ENCODE results near the gene SIDT2.

The SIDT2 gene

DNA sequence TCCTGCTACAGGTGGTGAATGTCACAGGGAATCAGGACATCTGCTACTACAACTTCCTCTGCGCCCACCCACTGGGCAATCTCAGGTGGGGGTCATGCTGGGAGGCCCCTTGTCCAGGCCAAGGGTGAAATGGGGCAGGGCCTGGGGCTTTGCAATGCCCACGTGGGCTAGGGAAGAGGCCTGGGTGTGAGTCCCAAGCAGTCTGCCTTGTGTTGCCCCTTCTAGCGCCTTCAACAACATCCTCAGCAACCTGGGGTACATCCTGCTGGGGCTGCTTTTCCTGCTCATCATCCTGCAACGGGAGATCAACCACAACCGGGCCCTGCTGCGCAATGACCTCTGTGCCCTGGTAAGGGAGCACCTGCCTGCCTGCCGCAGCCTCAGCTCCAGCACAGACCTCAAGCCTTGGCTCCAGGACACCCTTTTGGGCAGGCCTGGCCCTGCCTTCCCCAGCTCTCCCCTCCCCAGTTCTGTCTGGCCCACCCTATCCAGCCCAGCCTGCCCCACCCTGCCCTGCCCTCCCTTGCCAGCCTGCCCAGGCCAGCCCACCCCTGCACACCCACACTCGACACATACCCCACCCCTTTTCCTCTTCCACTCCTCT is 11.5 kb downstream of the SIDT2 start:
- no peak for DNase-seq

DNA sequence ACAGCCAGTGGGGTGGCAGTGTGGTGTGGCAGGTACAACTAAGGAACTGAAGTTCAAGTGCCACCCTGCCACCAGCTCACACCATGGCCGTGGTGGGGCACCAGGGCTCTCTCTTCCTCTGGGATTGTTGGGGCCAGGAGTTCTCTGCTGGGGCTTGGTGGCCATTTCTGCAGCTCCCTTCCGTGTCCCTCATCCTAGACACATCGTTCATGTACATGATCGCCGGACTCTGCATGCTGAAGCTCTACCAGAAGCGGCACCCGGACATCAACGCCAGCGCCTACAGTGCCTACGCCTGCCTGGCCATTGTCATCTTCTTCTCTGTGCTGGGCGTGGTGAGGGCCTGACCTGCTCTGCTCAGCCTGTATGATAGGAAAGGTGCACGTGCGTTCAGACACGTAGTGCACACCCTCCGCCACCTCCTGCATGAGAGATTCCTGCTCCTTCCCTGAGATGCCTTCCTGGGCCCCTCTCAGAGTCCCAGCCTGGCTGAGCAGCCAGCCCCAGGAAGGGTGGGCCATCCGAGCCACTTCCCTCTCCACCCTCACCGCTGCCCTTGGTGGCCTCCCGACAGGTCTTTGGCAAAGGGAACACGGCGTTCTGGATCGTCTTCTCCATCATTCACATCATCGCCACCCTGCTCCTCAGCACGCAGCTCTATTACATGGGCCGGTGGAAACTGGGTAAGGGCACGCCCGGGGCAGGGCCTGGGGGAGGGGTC is 13.3 kb downstream of the SIDT2 start:
- no peak for DNase-seq

GRCh38 chr11:117192401-117192875 is 13.9 kb downstream of the SIDT2 start:
- no peak for DNase-seq

DNA sequence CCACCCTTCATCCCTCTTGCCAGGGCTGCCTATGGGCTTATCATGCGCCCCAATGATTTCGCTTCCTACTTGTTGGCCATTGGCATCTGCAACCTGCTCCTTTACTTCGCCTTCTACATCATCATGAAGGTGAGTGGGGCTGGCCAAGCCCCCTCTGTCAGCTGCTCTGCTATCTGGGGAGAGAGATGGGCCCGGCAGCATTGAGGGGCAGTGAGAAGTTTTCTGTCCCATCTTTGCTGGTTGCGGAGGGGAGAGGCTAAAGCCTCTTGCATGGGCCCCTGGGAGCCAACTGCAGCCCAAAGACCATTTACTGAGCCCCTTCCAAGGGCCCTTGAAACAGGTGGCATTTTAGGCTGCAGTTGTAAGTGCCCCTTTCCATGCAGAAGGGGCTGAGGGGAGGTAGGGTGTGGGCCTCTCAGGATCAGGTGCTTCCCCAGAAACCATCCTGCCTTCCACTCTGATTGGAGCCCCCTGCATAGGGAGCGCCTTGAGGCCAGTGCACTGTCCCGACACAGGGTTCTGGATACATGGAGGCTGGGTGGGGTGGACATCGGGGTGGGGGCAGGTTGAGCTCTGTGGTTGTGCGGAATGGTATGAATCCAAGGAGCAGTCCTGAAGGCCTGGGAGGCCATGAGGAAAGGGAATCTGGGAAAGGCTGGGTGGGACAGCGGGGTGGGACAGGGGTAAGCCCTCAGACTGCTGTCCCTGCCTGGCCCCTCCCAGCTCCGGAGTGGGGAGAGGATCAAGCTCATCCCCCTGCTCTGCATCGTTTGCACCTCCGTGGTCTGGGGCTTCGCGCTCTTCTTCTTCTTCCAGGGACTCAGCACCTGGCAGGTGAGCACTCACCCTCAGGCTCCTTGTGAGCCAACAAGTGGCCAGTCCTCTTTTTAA is 14.8 kb downstream of the SIDT2 start:
- no peak for DNase-seq

- DNase-seq = no peak
Observed at GRCh38 chr11:117194267-117194666, 15.7 kb downstream of the SIDT2 start.

DNA sequence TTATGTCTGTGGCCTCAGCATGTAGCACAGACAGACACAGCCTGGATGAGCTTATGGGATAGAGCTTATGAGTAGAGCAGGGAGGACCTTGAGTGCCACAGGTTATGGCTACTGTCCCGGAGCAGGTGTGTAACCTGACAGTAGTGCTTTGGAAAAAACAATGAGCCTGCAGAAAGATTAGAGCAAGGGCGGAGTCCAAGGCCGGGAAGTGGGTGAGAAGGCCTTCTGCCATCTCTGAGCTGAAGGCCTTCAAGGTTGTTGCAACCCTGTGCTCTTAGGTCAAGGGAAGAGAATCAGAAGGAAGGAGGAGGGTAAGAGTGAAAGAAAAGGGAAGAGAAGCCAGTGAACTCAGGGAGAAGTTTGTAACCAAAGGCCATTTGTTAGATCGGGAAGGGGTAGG is 16.7 kb downstream of the SIDT2 start:
- DNase-seq = no peak

- no peak for DNase-seq
Observed at GRCh38 chr11:117195761-117196160, 17.2 kb downstream of the SIDT2 start.

DNA sequence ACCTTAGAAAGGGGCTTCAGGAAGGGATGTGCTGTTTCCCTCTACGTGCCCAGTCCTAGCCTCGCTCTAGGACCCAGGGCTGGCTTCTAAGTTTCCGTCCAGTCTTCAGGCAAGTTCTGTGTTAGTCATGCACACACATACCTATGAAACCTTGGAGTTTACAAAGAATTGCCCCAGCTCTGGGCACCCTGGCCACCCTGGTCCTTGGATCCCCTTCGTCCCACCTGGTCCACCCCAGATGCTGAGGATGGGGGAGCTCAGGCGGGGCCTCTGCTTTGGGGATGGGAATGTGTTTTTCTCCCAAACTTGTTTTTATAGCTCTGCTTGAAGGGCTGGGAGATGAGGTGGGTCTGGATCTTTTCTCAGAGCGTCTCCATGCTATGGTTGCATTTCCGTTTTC is 18.5 kb downstream of the SIDT2 start:
- no peak for DNase-seq

DNA sequence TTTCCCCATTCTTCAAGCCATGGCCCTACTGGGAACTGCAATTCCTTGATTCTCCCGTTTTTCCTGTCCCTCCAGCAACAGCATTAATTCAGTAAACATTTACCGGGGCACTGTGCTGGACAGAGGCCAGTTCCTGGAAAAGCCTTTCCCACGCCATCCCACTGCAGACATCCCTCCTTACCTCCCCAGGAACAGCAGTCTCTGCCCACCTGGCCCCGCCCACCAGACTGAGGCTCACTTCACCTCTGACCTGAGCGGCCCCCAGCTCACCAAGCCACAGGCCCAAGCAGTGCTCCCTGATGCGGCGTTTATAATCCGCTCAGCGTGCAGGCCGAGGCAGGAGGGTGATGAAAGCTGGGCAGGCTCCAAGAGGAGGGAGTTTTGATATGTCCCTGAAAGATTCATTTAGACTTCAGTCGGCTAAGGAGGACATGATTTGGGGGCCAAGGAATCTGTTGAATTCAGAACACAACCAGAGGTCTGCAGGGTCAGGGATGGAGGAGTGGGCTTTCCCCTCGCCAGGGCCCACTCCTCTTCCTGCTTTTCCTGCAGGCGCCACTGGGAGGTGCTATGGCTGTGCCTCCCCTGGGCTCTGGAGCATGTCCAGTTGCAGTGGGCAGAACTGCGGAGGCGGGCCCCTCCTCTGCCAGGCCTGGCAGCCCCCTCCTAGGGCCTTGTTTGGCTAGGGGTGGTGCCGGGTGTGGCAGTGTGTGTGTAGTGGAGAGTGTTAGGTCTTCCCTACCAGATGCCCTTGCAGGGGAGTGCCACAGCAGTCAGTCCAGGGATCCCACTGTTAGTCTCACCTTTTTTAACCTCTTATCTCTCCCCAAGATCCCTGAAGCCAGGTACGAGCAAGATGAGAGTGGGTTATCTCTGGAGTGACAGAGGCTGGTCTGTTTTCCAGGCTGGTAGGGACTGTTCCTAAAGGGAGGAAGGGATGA is 19.2 kb downstream of the SIDT2 start:
- DNase-seq = no peak

DNA sequence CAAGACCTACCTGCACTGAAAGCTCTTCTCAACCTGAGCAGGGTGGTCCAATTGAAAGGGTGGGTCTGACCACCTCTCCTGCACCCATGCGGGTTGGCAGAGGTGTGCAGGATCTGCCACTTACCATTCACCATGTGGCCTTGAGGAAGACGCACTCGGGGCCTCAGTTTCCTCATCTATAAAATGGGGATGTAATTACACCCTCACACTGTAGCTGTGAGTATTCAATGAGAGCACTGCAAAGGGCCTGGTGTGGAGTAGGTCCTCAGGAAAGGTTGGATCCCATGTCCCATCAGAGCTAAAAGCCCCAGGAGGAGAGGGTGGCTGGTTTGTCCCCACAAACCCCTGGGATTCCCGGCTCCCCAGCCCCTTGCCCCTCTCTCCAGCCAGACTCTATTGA is 20.1 kb downstream of the SIDT2 start:
- DNase-seq = no peak

DNA sequence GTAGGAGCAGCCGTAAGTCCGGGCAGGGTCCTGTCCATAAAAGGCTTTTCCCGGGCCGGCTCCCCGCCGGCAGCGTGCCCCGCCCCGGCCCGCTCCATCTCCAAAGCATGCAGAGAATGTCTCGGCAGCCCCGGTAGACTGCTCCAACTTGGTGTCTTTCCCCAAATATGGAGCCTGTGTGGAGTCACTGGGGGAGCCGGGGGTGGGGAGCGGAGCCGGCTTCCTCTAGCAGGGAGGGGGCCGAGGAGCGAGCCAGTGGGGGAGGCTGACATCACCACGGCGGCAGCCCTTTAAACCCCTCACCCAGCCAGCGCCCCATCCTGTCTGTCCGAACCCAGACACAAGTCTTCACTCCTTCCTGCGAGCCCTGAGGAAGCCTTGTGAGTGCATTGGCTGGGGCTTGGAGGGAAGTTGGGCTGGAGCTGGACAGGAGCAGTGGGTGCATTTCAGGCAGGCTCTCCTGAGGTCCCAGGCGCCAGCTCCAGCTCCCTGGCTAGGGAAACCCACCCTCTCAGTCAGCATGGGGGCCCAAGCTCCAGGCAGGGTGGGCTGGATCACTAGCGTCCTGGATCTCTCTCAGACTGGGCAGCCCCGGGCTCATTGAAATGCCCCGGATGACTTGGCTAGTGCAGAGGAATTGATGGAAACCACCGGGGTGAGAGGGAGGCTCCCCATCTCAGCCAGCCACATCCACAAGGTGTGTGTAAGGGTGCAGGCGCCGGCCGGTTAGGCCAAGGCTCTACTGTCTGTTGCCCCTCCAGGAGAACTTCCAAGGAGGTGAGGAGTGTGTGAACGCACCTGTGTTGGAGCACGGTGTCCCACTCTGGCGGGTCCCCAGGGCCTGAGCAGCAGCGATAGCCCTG is 20.7 kb downstream of the SIDT2 start, which contains the start of gene TAGLN:
TAGLN (plus strand) TSS at position 318 of the 863 bp plus-strand sequence. CDS start 3,644 bp downstream, outside the sequence.
- DNase-seq = no peak

DNA sequence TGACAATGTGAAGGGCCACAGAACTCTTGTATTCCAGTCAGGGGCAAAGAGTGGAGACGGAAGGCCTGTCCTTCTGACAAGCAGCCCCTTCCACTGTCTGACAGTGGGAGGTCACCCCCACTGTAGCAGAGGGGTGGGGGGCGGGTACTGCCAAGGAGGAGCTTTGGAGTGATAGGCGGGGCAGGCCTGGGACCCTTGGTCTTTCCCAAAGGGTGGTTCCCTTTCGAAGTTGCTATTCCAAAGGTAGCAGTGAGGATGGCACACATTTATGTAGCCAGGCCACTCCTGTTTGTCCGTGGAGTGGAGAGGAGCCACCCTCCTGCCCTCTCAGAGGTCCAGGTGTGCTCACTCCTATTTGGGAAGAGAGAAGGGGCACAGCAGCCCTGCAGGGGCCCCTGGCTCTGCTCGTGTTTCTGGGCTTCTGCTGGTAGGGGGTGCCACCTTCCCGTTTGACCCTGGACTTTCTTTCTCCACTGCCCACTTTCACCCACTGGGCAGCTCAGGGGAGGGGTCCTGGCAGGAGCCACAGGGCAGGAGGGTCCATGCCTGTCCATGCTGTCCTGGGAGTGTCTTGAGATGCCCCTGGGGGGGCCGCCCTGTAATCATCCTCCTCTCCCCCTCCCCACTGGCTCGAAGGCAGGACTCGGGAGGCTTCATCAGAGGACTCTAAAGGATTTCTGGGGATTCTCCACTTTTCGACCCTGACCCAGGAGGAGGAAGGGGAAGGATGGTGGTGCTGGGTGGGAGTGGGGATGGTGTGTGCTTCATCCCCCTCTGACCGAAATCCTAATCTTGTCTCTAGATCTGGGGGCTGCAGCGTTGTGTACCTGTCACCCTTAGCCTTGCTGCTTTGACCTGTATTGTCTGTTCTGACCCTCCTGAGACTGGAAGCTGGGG is 21.6 kb downstream of the SIDT2 start:
- no peak for DNase-seq

DNA sequence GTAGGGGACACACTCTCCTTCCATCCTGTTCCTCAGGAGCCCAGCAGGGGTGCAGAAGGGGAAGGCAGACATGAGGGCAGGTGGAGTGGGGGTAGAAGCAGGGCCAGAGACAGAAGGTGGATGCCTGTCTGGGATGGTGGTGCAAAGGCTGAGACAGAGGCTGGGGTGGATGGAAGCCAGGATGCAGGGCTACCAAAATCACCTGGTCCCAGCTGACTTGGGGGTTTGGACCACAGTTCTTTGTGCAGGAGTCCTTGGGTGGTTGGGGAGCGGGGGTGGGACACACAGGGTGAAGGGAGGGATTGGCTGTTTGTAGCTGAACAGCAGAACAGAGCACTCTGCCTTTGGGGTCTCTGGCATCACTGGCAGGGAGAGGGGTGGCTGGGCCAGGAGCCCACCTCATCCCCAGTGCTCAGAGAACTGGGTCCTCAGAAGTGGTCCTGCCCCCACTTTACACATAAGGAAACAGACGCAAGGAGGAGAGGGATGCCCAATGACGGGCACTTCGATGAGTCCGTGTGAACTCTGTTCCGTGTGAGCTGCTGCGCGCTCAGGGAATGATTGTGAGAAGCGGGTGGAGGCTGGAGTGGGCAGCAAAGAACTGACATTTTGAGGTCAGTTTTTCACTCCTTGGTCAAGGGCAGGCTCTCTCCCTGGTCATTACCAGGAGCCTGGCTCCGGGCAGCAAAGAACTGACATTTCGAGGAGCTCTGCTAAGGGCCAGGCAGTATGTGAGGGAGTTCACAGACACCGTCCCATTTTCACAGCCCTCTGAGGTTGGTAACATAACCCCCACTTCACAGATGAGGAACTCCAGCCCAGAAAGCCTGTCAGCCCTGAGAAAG is 22.5 kb downstream of the SIDT2 start:
- DNase-seq = no peak

GRCh38 chr11:117201658-117202305 is 23.2 kb downstream of the SIDT2 start:
- DNase-seq = no peak

GRCh38 chr11:117202386-117203068 is 24.0 kb downstream of the SIDT2 start:
- no peak for DNase-seq

- DNase-seq = no peak
Observed at GRCh38 chr11:117203069-117203407, 24.5 kb downstream of the SIDT2 start.

DNA sequence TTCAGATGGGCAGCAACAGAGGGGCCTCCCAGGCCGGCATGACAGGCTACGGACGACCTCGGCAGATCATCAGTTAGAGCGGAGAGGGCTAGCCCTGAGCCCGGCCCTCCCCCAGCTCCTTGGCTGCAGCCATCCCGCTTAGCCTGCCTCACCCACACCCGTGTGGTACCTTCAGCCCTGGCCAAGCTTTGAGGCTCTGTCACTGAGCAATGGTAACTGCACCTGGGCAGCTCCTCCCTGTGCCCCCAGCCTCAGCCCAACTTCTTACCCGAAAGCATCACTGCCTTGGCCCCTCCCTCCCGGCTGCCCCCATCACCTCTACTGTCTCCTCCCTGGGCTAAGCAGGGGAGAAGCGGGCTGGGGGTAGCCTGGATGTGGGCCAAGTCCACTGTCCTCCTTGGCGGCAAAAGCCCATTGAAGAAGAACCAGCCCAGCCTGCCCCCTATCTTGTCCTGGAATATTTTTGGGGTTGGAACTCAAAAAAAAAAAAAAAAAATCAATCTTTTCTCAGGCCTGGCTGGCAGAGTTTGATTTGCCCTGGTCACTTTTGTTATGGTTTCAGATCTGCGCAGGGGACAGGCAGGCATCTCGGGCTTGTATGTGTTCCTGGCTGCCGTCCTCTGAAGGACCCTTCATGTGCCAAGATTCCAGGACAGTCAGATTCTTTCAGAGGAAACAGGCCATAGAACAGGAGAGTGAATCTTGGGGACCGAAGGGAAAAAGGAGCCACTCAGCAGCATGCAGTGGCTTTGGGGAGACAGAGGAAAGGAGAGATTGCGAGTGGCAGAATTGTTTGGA is 25.9 kb downstream of the SIDT2 start:
- DNase-seq = no peak

Measured in stimulated activated CD4-positive, alpha-beta T cell treated with anti-CD3 and anti-CD28 coated beads, Interleukin-2, amount 100 ng/mL, for 24 hours (primary cell).